H1 (cell line): ENCODE measurements around the gene BHLHE23. TPM values are rescaled to one million over a fixed set of nuclear protein-coding genes. Genes with fewer than 3 reads are reported as not detected.

ENCODE experiments used
- CBX5 ChIP-seq: fragments of 300-800, 300-1000 bp; sonication (generic); IDR thresholded peaks from 2 replicates; pipeline ENCODE4 v1.7.1; 2016; ENCODE audit warnings: antibody characterized with exemption, low read length, low read depth
- CHD7 ChIP-seq: fragments of 300-600 bp; sonication (generic); IDR thresholded peaks from 2 replicates; pipeline ENCODE4 v1.7.1; 2012; ENCODE audit warnings: low read length, moderate library complexity, mild to moderate bottlenecking, inconsistent platforms; ENCODE audit not compliant: insufficient replicate concordance
- CREB1 ChIP-seq: IDR thresholded peaks from 2 replicates; pipeline ENCODE4 v1.6.1; 2012; ENCODE audit warnings: inconsistent platforms
- HDAC2 ChIP-seq, 2 experiments: fragments of 300-600 bp in 1 of 2; sonication (generic) in 1 of 2; IDR thresholded peaks; 2 replicates each; pipeline ENCODE4 v1.6.1; 2011 to 2012; ENCODE audit warnings: low read depth in 2 of 2, low read length in 2 of 2, mild to moderate bottlenecking in 2 of 2, moderate library complexity in 2 of 2, borderline replicate concordance in 1 of 2, inconsistent platforms in 1 of 2
- JUN ChIP-seq: IDR thresholded peaks from 2 replicates; pipeline ENCODE4 v1.6.1; 2011; ENCODE audit warnings: low read depth, mild to moderate bottlenecking, improper control_type of control experiment, low read length
- KDM4A ChIP-seq: IDR thresholded peaks from one replicate; pipeline ENCODE4 v1.7.1; 2012; ENCODE audit warnings: low read depth, mild to moderate bottlenecking, moderate library complexity, low read length, inconsistent platforms; ENCODE audit not compliant: severe bottlenecking
- POLR2A ChIP-seq, 2 experiments: IDR thresholded peaks; 1 replicate in 1 of 2; 2 replicates in 1 of 2; pipeline ENCODE4 v1.6.1; 2011; ENCODE audit warnings: low read depth in 2 of 2, low read length in 2 of 2, mild to moderate bottlenecking in 2 of 2; ENCODE audit errors: control extremely low read depth in 1 of 2
- SP2 ChIP-seq: IDR thresholded peaks from 2 replicates; pipeline ENCODE4 v1.6.1; 2012; ENCODE audit warnings: mild to moderate bottlenecking, low read length, inconsistent platforms
- polyA plus RNA-seq, 7 experiments: library from polyadenylated mRNA; depleted of rRNA in 3 of 7; stranded (reverse) in 5 of 7; unstranded in 2 of 7; fragments of >200 nt in 5 of 7; fragments of 200-250 nt in 2 of 7; gene quantifications; 1 replicate in 5 of 7; 2 replicates in 1 of 7; 4 replicates in 1 of 7; pipeline versions ENCODE4 v1.2.1 to v1.2.3, GENCODE V29; 2011 to 2013; ENCODE audit warnings: missing spikeins in 2 of 7, mixed read lengths in 2 of 7
- total RNA-seq: library from RNA; stranded (reverse); fragmentation: NEBNext Ultra II Directional; extraction: Animal tissue kit (Norgen Biotek cat#: 25700); gene quantifications from 2 replicates; pipeline ENCODE4 v1.2.1, GENCODE V29; 2021

BHLHE23 gene
- total and polyA plus RNA-seq, 2 of the 8 experiments (the other 6 are each of a cell fraction or from before 2014, with no cell fraction given) = 0.47 TPM; not detected in 1

DNA sequence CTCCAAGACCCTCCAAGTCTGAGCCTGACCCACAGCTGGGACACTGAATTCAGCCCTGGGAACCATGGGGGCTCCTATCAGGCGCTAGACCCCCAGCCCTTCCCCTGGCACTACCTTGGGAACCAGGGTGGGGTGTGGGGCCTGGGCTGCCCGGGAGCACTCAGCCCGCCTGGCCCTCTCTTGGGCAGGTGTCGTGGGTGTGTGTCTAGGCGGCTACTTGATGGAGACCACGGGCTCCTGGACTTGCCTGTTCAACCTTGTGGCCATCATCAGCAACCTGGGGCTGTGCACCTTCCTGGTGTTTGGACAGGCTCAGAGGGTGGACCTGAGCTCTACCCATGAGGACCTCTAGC is 39.6 kb downstream of the BHLHE23 start (continued):
- TF ChIP-seq CHD7 (no peak), CREB1 (no peak), JUN (no peak), POLR2A (IDR thresholded peaks at IDR 0.05; ENCODE audit: control extremely low read depth in 1 of 2, low read depth in 2 of 2, low read length in 2 of 2) (no peak), KDM4A (no peak), CBX5 (no peak), SP2 (no peak), HDAC2 (IDR thresholded peaks at IDR 0.05; ENCODE audit: borderline replicate concordance in 1 of 2, low read depth in 2 of 2, low read length in 2 of 2) (no peak)
